GM12878 (cell line): ENCODE measurements around the gene ZNF501. TPM values are rescaled to one million over a fixed set of nuclear protein-coding genes. Genes with fewer than 3 reads are reported as not detected.

ENCODE experiments used
- ATF7 ChIP-seq: fragments of 450-650 bp; IDR thresholded peaks from 2 replicates; pipeline ENCODE4 v1.6.1; 2016; ENCODE audit warnings: low read depth, mild to moderate bottlenecking
- BHLHE40 ChIP-seq, 2 experiments: fragments of 450-650 bp in 1 of 2; IDR thresholded peaks; 2 replicates each; pipeline ENCODE4 v1.6.1; 2011 to 2017; ENCODE audit warnings: low read depth in 2 of 2, borderline replicate concordance in 1 of 2, improper control_type of control experiment in 1 of 2, low read length in 1 of 2, mild to moderate bottlenecking in 1 of 2
- BRCA1 ChIP-seq: IDR thresholded peaks from 2 replicates; pipeline ENCODE4 v1.6.1; 2011; ENCODE audit warnings: low read depth, low read length, improper control_type of control experiment
- CHD2 ChIP-seq: IDR thresholded peaks from 2 replicates; pipeline ENCODE4 v1.6.1; 2011; ENCODE audit warnings: low read depth, low read length, improper control_type of control experiment, borderline replicate concordance
- DPF2 ChIP-seq: fragments of 450-650 bp; IDR thresholded peaks from 2 replicates; pipeline ENCODE4 v1.6.1; 2017; ENCODE audit warnings: mild to moderate bottlenecking
- EED ChIP-seq: sonication (generic); IDR thresholded peaks from 2 replicates; pipeline ENCODE4 v1.6.1; 2016; ENCODE audit warnings: antibody characterized with exemption, low read depth
- GATAD2B ChIP-seq: fragments of 450-650 bp; conservative IDR thresholded peaks from 2 replicates; pipeline ENCODE4 v1.6.1; 2017; ENCODE audit warnings: low read depth, mild to moderate bottlenecking, moderate library complexity
- HCFC1 ChIP-seq: fragments of 150-350 bp; IDR thresholded peaks from 2 replicates; pipeline ENCODE4 v1.6.1; 2014; ENCODE audit warnings: low read length
- SMAD5 ChIP-seq: IDR thresholded peaks from 2 replicates; pipeline ENCODE4 v1.6.1; 2016; ENCODE audit warnings: antibody characterized with exemption, low read depth
- SUZ12 ChIP-seq: fragments of 200-600 bp; sonication (generic); IDR thresholded peaks from one replicate; pipeline ENCODE4 v1.6.1; 2018; ENCODE audit warnings: antibody characterized with exemption, mild to moderate bottlenecking; ENCODE audit not compliant: unreplicated experiment
- WRNIP1 ChIP-seq: IDR thresholded peaks from 2 replicates; pipeline ENCODE4 v1.6.1; 2011; ENCODE audit warnings: low read depth, low read length, improper control_type of control experiment, borderline replicate concordance
- ZBTB33 ChIP-seq: fragments of 450-650 bp; IDR thresholded peaks from 2 replicates; pipeline ENCODE4 v1.6.1; 2017; ENCODE audit warnings: mild to moderate bottlenecking
- ZNF24 ChIP-seq: fragments of 450-650 bp; IDR thresholded peaks from 2 replicates; pipeline ENCODE4 v1.6.1; 2017; ENCODE audit warnings: antibody characterized with exemption, mild to moderate bottlenecking
- ZNF274 ChIP-seq: IDR thresholded peaks from one replicate; pipeline ENCODE4 v1.8.0; 2011; ENCODE audit not compliant: insufficient read length, insufficient read depth
- polyA plus RNA-seq, 11 experiments: library from polyadenylated mRNA; depleted of rRNA in 4 of 11; unstranded in 6 of 11; stranded (reverse) in 5 of 11; fragments of >200 nt; fragmentation: Nextera tagmentation in 4 of 11; fragmentation: Illumina TruSeq in 1 of 11; extraction: Ambion mirVana in 4 of 11; extraction: Trizol in 1 of 11; gene quantifications; 1 replicate in 1 of 11; 2 replicates in 10 of 11; pipeline versions ENCODE4 v1.2.1 to v1.2.3, GENCODE V29; 2011 to 2016; ENCODE audit warnings: inconsistent platforms in 2 of 11, missing spikeins in 2 of 11, low read depth in 1 of 11
- total RNA-seq, 4 experiments: library from RNA; depleted of rRNA in 3 of 4; stranded (reverse); fragments of >200 nt in 3 of 4; fragmentation: Illumina TruSeq in 1 of 4; extraction: Trizol in 1 of 4; gene quantifications; 2 replicates each; pipeline versions ENCODE4 v1.2.1 to v1.2.3, GENCODE V29; 2013 to 2021
- TF ChIP-seq, protein P1 (sequence below): IDR thresholded peaks from 2 replicates; pipeline ENCODE4 v1.6.1; 2012; ENCODE audit warnings: low read depth, low read length, improper control_type of control experiment
- TF ChIP-seq, protein P2 (sequence below): IDR thresholded peaks from 2 replicates; pipeline ENCODE4 v1.6.1; 2011; ENCODE audit warnings: borderline replicate concordance, low read depth, mild to moderate bottlenecking, moderate library complexity, low read length; ENCODE audit not compliant: insufficient read depth, poor library complexity, severe bottlenecking
- TF ChIP-seq, protein P3 (sequence below): fragments of 450-650 bp; IDR thresholded peaks from 2 replicates; pipeline ENCODE4 v1.6.1; 2016; ENCODE audit warnings: mild to moderate bottlenecking, moderate library complexity, borderline replicate concordance
- TF ChIP-seq, protein P4 (sequence below), 3 experiments: IDR thresholded peaks in 2 of 3; conservative IDR thresholded peaks in 1 of 3; 2 replicates each; pipeline ENCODE4 v1.5.1; 2011; ENCODE audit warnings: low read depth in 3 of 3, low read length in 3 of 3, mild to moderate bottlenecking in 3 of 3, control low read depth in 2 of 3, moderate library complexity in 2 of 3, inconsistent platforms in 1 of 3, mixed read lengths in 1 of 3; ENCODE audit not compliant: control insufficient read depth in 2 of 3, insufficient read depth in 1 of 3; ENCODE audit errors: extremely low read depth in 1 of 3

ZNF501 gene
- total and polyA plus RNA-seq, 10 of the 15 experiments (the other 5 are each of a cell fraction or from before 2014, with no cell fraction given), result 0.35 to 3.8 (median 1.7) TPM

DNA sequence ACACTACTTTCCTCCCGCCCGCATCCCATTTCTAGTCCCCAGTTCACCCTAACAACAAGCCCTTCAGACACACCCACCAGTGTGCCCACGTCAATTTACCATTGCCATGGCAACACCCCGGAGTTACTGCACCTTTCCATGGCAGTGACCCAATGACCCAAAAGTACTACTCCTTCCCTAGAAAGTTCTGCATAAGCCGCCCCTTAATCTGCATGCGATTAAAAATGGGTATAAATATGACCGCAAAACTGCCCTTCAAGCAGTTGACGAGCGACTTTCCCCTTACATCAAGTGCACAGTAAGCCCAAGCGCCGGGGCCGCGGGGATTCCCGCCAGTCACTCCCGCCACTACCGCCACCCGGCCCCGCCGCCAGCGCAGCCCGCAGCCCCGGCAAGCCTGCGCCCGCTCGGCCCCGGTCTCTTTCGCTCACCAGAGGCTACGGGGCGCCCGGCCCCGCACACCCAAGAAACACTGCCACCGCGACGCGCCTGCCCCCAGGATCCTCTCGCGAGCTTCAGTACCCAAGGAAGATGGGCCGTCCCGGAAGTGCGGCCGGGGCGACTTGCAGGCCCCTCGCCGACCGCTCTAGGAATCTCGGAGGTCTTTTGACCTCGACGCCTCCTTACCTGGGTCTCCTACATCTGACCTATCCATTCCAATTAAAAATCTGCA is 44.2 kb upstream of the ZNF501 start (continued):
- no peak for TF ChIP-seq WRNIP1
- TF ChIP-seq CHD2, result peak; percentile 98
- TF ChIP-seq SUZ12, result no peak
- TF ChIP-seq EED, result no peak
- no peak for TF ChIP-seq ATF7
- peak; percentile 65 for TF ChIP-seq HCFC1
- TF ChIP-seq, protein P1, sequence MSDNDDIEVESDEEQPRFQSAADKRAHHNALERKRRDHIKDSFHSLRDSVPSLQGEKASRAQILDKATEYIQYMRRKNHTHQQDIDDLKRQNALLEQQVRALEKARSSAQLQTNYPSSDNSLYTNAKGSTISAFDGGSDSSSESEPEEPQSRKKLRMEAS, result 0 out of 2 replicates have a peak, but pooled peaks have one; percentile 43
- no peak for TF ChIP-seq SMAD5
- peak; percentile 40; the same call in 1 of the 2 replicates for TF ChIP-seq DPF2
- no peak for TF ChIP-seq ZNF24
- no peak for TF ChIP-seq ZNF274
- TF ChIP-seq, protein P2, sequence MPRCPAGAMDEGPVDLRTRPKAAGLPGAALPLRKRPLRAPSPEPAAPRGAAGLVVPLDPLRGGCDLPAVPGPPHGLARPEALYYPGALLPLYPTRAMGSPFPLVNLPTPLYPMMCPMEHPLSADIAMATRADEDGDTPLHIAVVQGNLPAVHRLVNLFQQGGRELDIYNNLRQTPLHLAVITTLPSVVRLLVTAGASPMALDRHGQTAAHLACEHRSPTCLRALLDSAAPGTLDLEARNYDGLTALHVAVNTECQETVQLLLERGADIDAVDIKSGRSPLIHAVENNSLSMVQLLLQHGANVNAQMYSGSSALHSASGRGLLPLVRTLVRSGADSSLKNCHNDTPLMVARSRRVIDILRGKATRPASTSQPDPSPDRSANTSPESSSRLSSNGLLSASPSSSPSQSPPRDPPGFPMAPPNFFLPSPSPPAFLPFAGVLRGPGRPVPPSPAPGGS, result no peak
- peak; percentile 66; the same call in 1 of the 2 replicates for TF ChIP-seq GATAD2B
- TF ChIP-seq BRCA1, result peak; percentile 60; the same call in 1 of the 2 replicates
- TF ChIP-seq, protein P3, sequence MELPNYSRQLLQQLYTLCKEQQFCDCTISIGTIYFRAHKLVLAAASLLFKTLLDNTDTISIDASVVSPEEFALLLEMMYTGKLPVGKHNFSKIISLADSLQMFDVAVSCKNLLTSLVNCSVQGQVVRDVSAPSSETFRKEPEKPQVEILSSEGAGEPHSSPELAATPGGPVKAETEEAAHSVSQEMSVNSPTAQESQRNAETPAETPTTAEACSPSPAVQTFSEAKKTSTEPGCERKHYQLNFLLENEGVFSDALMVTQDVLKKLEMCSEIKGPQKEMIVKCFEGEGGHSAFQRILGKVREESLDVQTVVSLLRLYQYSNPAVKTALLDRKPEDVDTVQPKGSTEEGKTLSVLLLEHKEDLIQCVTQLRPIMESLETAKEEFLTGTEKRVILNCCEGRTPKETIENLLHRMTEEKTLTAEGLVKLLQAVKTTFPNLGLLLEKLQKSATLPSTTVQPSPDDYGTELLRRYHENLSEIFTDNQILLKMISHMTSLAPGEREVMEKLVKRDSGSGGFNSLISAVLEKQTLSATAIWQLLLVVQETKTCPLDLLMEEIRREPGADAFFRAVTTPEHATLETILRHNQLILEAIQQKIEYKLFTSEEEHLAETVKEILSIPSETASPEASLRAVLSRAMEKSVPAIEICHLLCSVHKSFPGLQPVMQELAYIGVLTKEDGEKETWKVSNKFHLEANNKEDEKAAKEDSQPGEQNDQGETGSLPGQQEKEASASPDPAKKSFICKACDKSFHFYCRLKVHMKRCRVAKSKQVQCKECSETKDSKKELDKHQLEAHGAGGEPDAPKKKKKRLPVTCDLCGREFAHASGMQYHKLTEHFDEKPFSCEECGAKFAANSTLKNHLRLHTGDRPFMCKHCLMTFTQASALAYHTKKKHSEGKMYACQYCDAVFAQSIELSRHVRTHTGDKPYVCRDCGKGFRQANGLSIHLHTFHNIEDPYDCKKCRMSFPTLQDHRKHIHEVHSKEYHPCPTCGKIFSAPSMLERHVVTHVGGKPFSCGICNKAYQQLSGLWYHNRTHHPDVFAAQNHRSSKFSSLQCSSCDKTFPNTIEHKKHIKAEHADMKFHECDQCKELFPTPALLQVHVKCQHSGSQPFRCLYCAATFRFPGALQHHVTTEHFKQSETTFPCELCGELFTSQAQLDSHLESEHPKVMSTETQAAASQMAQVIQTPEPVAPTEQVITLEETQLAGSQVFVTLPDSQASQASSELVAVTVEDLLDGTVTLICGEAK, result peak; percentile 83
- peak in 1 of 2 experiments; percentile 42; a peak in 1 of 4 replicates for TF ChIP-seq BHLHE40 (IDR thresholded peaks at IDR 0.05; ENCODE audit: borderline replicate concordance in 1 of 2, low read depth in 2 of 2, low read length in 1 of 2)
- TF ChIP-seq, protein P4, sequence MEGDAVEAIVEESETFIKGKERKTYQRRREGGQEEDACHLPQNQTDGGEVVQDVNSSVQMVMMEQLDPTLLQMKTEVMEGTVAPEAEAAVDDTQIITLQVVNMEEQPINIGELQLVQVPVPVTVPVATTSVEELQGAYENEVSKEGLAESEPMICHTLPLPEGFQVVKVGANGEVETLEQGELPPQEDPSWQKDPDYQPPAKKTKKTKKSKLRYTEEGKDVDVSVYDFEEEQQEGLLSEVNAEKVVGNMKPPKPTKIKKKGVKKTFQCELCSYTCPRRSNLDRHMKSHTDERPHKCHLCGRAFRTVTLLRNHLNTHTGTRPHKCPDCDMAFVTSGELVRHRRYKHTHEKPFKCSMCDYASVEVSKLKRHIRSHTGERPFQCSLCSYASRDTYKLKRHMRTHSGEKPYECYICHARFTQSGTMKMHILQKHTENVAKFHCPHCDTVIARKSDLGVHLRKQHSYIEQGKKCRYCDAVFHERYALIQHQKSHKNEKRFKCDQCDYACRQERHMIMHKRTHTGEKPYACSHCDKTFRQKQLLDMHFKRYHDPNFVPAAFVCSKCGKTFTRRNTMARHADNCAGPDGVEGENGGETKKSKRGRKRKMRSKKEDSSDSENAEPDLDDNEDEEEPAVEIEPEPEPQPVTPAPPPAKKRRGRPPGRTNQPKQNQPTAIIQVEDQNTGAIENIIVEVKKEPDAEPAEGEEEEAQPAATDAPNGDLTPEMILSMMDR (IDR thresholded peaks at IDR 0.05 in 2 of 3, conservative IDR thresholded peaks at IDR 0.05 in 1 of 3; ENCODE audit: control insufficient read depth in 2 of 3, extremely low read depth in 1 of 3, insufficient read depth in 1 of 3, low read depth in 3 of 3, low read length in 3 of 3), result no peak
- no peak for TF ChIP-seq ZBTB33
